ENCODE measurements around the gene INCA1. TPM values are rescaled to one million over a fixed set of nuclear protein-coding genes. Genes with fewer than 3 reads are reported as not detected.

INCA1 gene
- polyA plus RNA-seq (2012; rRNA removed): 1.2 and 1.3 TPM in 2 replicates
- 0.64 TPM in 2 replicates for polyA plus RNA-seq (2012; cell fraction: cytosol; rRNA removed)
- polyA plus RNA-seq (2012; cell fraction: nucleus; rRNA removed): 6.1 and 7.0 TPM in 2 replicates

GRCh38 chr17:4997302-4998026 is at the start of gene INCA1, which contains the start of gene KIF1C:
Gene INCA1, minus strand, starts transcription at chr17:4997522. Its CDS starts 3,085 bp downstream, at chr17:4994437.
Gene KIF1C, plus strand, starts transcription at chr17:4997950. Its CDS starts 2,297 bp downstream, at chr17:5000247.
- peaks cover 45% of the 10 kb centered on the region for H3K79me2 ChIP-seq (ENCODE audit: insufficient read depth)
- peaks cover 4% of the 10 kb centered on the region for H3F3A ChIP-seq (replicated peaks; ENCODE audit: insufficient read depth)
- H3K9me2 ChIP-seq: no peaks in the 10 kb centered on the region
- CTCF ChIA-PET: interaction anchor here (0.7 to 8.1 kb wide), 7 partner anchors 9 to 65 kb away, joined by 3 to 54 read pairs (median 3); partner anchors contain the start of genes CAMTA2 and PFN1
- H4K20me1 ChIP-seq (ENCODE audit: insufficient read depth): peaks cover 20% of the 10 kb centered on the region
- H3K9ac ChIP-seq: peak within 1 kb of the TSS; percentile 84
- TF ChIP-seq RFX5 (IDR thresholded peaks at IDR 0.05; ENCODE audit: low read length) (no peak), TAF1 (IDR thresholded peaks at IDR 0.05; ENCODE audit: borderline replicate concordance, low read depth, low read length) (peak; percentile 70), ELF1 (IDR thresholded peaks at IDR 0.05) (no peak), SIN3A (IDR thresholded peaks at IDR 0.05; ENCODE audit: borderline replicate concordance, low read depth, low read length) (peak; percentile 79; the same call in 1 of the 2 replicates), NRF1 (IDR thresholded peaks at IDR 0.05; ENCODE audit: low read depth, low read length) (no peak), POLR2AphosphoS5 (IDR thresholded peaks at IDR 0.05; ENCODE audit: low read depth, low read length) (peak; percentile 73; the same call in 1 of the 2 replicates), MAX (IDR thresholded peaks at IDR 0.05; ENCODE audit: low read depth) (peak; percentile 67)
- peak within 1 kb of the TSS; percentile 66 to 85; a peak in 3 of 4 replicates for H3K27ac ChIP-seq (ENCODE audit: low read depth in 2 of 2, low read length in 1 of 2)
- WGBS (ENCODE audit: low lambda C conversion rate): no CpG with 5 or more reads among the region's 93 CpGs
- H2AFZ ChIP-seq (ENCODE audit: low read depth): peak within 1 kb of the TSS; percentile 78; the same call in 1 of the 2 replicates
- no peaks in the 10 kb centered on the region for H3K9me3 ChIP-seq
- POLR2A ChIA-PET: interaction anchor here (0.6 to 2.2 kb wide), 6 partner anchors 8 to 293 kb away, joined by 3 to 13 read pairs (median 5); partner anchors contain the start of genes PELP1, PFN1 and SPAG7
- H3K36me3 ChIP-seq (replicated peaks in 1 of 2; ENCODE audit: control insufficient read depth in 1 of 2, insufficient read depth in 2 of 2, low read length in 1 of 2): peaks cover 10 to 17% of the 10 kb centered on the region in 2 experiments
- DNase-seq: peak; percentile 99
- peak within 1 kb of the TSS; percentile 99 for H3K4me2 ChIP-seq
- H3K27me3 ChIP-seq (ENCODE audit: insufficient read depth): no peaks in the 10 kb centered on the region
- peaks cover 10 to 24% of the 10 kb centered on the region in 2 experiments; a peak in 3 of 4 replicates for H3K4me1 ChIP-seq (ENCODE audit: control insufficient read depth in 1 of 2, insufficient read depth in 2 of 2, low read depth in 1 of 2, low read length in 1 of 2)
- H3K4me3 ChIP-seq (ENCODE audit: low read depth in 2 of 2, low read length in 1 of 2): peak within 1 kb of the TSS; percentile 93 to 99

- H3F3A ChIP-seq (replicated peaks; ENCODE audit: insufficient read depth): no peaks in the 10 kb centered on the region
- H2AFZ ChIP-seq (ENCODE audit: low read depth): no peak overlapping the region
- H3K27me3 ChIP-seq (ENCODE audit: insufficient read depth): no peaks in the 10 kb centered on the region
- POLR2A ChIA-PET: interaction anchor here (0.9 kb wide), 1 partner anchor 10 kb away, joined by 3 read pairs; no protein-coding TSS in a partner anchor
- no peaks in the 10 kb centered on the region for H3K79me2 ChIP-seq (ENCODE audit: insufficient read depth)
- DNase-seq: no peak
- no peak overlapping the region for H3K4me3 ChIP-seq (ENCODE audit: low read depth in 2 of 2, low read length in 1 of 2)
- no peak overlapping the region for H3K27ac ChIP-seq (ENCODE audit: low read depth in 2 of 2, low read length in 1 of 2)
- 79% methylated on average over 6 of the region's 6 CpGs for WGBS (ENCODE audit: low lambda C conversion rate)
- H3K9ac ChIP-seq: no peak overlapping the region
- H3K4me1 ChIP-seq (ENCODE audit: control insufficient read depth in 1 of 2, insufficient read depth in 2 of 2, low read depth in 1 of 2, low read length in 1 of 2): peaks cover 0 to 2% of the 10 kb centered on the region in 2 experiments; a peak in 1 of 4 replicates
- no peak overlapping the region for H3K4me2 ChIP-seq
- H3K9me3 ChIP-seq: no peaks in the 10 kb centered on the region
- no peaks in the 10 kb centered on the region for H3K9me2 ChIP-seq
- TF ChIP-seq IRF3 (IDR thresholded peaks at IDR 0.05; ENCODE audit: low read depth, low read length) (no peak), NFIC (IDR thresholded peaks at IDR 0.05; ENCODE audit: borderline replicate concordance) (no peak), GABPA (IDR thresholded peaks at IDR 0.05; ENCODE audit: low read depth) (no peak), REST (IDR thresholded peaks at IDR 0.05; ENCODE audit: low read depth, low read length) (no peak), SMC3 (IDR thresholded peaks at IDR 0.05; ENCODE audit: low read depth, low read length) (no peak), MAX (IDR thresholded peaks at IDR 0.05; ENCODE audit: low read depth) (no peak), GATA2 (CRISPR knock-in tag; IDR thresholded peaks at IDR 0.05) (no peak), USF1 (IDR thresholded peaks at IDR 0.05; ENCODE audit: borderline replicate concordance, low read depth) (no peak), FOSL2 (IDR thresholded peaks at IDR 0.05; ENCODE audit: borderline replicate concordance, low read depth) (no peak)
- no peaks in the 10 kb centered on the region for H3K36me3 ChIP-seq (replicated peaks in 1 of 2; ENCODE audit: control insufficient read depth in 1 of 2, insufficient read depth in 2 of 2, low read length in 1 of 2)
- CTCF ChIA-PET: interaction anchor here (0.7 to 2.0 kb wide), 6 partner anchors 12 to 136 kb away, joined by 3 to 6 read pairs (median 4); no protein-coding TSS in a partner anchor
- H4K20me1 ChIP-seq (ENCODE audit: insufficient read depth): no peaks in the 10 kb centered on the region
Observed at GRCh38 chr17:5045496-5045895, 48.2 kb upstream of the INCA1 start.
